Naive thymus-derived CD8-positive, alpha-beta T cell (primary cell): Measurements from ENCODE around the gene LAMTOR2. TPM values are rescaled to one million over a fixed set of nuclear protein-coding genes. Genes with fewer than 3 reads are reported as not detected.

Source experiments
- ATAC-seq, 2 donors: fragments of 150-1000 bp; cut with Tn5 transposase in 1 of 2; sonication (Bioruptor Pico), chemical (Tn5 transposase) in 1 of 2; 1 replicate in 1 of 2; 2 replicates in 1 of 2; pipeline ENCODE4 v1.10.0; 2021; ENCODE audit warnings: mild to moderate bottlenecking in 2 of 2, moderate library complexity in 2 of 2
- POLR2A ChIA-PET: fragments of 350-600 bp; sonication (Branson Sonifier 250); formaldehyde crosslinking; loops from one replicate; lab custom pipeline; 2021; ENCODE audit warnings: antibody characterized with exemption; lab: Charles Lee
- DNase-seq, 10 donors: peaks; one replicate each; pipeline versions ENCODE4 v3.0.0 to v3.0.0-alpha.2; 2020 to 2022
- H3K27ac Mint-ChIP-seq, 10 donors: one replicate each; pipeline ENCODE4 v1.8.0; 2020 to 2022; ENCODE audit warnings: mild to moderate bottlenecking in 10 of 10, mixed read lengths in 10 of 10, moderate library complexity in 4 of 10, inconsistent platforms in 1 of 10
- H3K27me3 Mint-ChIP-seq, 5 donors: one replicate each; pipeline ENCODE4 v1.8.0; 2021 to 2022; ENCODE audit warnings: mixed read lengths in 5 of 5
- H3K36me3 Mint-ChIP-seq, 3 donors: one replicate each; pipeline ENCODE4 v1.8.0; 2020 to 2022; ENCODE audit warnings: mixed read lengths in 3 of 3, mild to moderate bottlenecking in 2 of 3, inconsistent platforms in 1 of 3
- H3K4me1 Mint-ChIP-seq, 4 donors: one replicate each; pipeline ENCODE4 v1.8.0; 2021 to 2022; ENCODE audit warnings: mixed read lengths in 4 of 4
- H3K4me3 Mint-ChIP-seq, 10 donors: one replicate each; pipeline ENCODE4 v1.8.0; 2020 to 2022; ENCODE audit warnings: mild to moderate bottlenecking in 10 of 10, mixed read lengths in 10 of 10, moderate library complexity in 6 of 10, inconsistent platforms in 1 of 10
- H3K9me3 Mint-ChIP-seq, 9 donors: one replicate each; pipeline ENCODE4 v1.8.0; 2020 to 2022; ENCODE audit warnings: mixed read lengths in 9 of 9, mild to moderate bottlenecking in 3 of 9, inconsistent platforms in 1 of 9, moderate library complexity in 1 of 9
- polyA plus RNA-seq, 3 donors: library from polyadenylated mRNA; unstranded; fragments of 300-500 nt; fragmentation: Illumina TruSeq; gene quantifications; one replicate each; pipeline ENCODE4 v1.2.3, GENCODE V29; 2021
- total RNA-seq, 8 experiments: library from RNA in 2 of 8; stranded (reverse) in 2 of 8; gene quantifications; one replicate each; pipeline ENCODE4 v1.2.3 and lab custom pipeline; 2021 to 2026

The LAMTOR2 gene
- total and polyA plus RNA-seq, 5 experiments from 2014 or later, result 22.6 to 102 (median 89.1) TPM

- POLR2A ChIA-PET, result interaction anchor here (0.7 to 1.9 kb wide), 3 partner anchors 33 to 416 kb away, joined by 3 to 12 read pairs (median 4); partner anchors contain the start of gene SSR2
- peak within 1 kb of the TSS; percentile 81 to 97 (median 94) for H3K27ac Mint-ChIP-seq
- peaks cover 20 to 39% (median 36%) of the 10 kb centered on the region in 4 donors for H3K4me1 Mint-ChIP-seq
- H3K9me3 Mint-ChIP-seq, result no peaks in the 10 kb centered on the region
- H3K36me3 Mint-ChIP-seq, result peaks cover 0 to 23% (median 0%) of the 10 kb centered on the region in 3 donors
- ATAC-seq (peak; percentile 49 to 58), DNase-seq (peak; percentile 71 to 93 (median 80))
- H3K4me3 Mint-ChIP-seq, result peak within 1 kb of the TSS; percentile 90 to 100 (median 96)
- H3K27me3 Mint-ChIP-seq, result no peaks in the 10 kb centered on the region
Measured at GRCh38 chr1:156053768-156054499, 648 bp upstream of the LAMTOR2 start, which contains the start of gene UBQLN4. TSS of gene UBQLN4 (minus strand) at chr1:156053798. CDS start at chr1:156053701, 97 bp downstream.

- Mint-ChIP-seq H3K27ac (peak overlapping the region in 7 of 10 donors; percentile 62 to 96 (median 92)), H3K36me3 (peaks cover 0 to 15% (median 0%) of the 10 kb centered on the region in 3 donors), H3K4me3 (peak overlapping the region; percentile 90 to 100 (median 96)), H3K27me3 (no peaks in the 10 kb centered on the region), H3K4me1 (peaks cover 20 to 39% (median 36%) of the 10 kb centered on the region in 4 donors), H3K9me3 (no peaks in the 10 kb centered on the region)
- POLR2A ChIA-PET, result no interaction called here
- no peak for ATAC-seq
- no peak for DNase-seq
Measured at GRCh38 chr1:156055281-156056048, 883 bp downstream of the LAMTOR2 start.

GRCh38 chr1:156056326-156056849 lies 1.8 kb downstream of the LAMTOR2 start:
- peaks cover 18 to 37% (median 35%) of the 10 kb centered on the region in 4 donors for H3K4me1 Mint-ChIP-seq
- ATAC-seq (no peak), DNase-seq (no peak)
- peaks cover 0 to 13% (median 0%) of the 10 kb centered on the region in 3 donors for H3K36me3 Mint-ChIP-seq
- H3K9me3 Mint-ChIP-seq, result no peaks in the 10 kb centered on the region
- H3K4me3 Mint-ChIP-seq, result peak overlapping the region in 5 of 10 donors; percentile 11 to 96 (median 22)
- no peaks in the 10 kb centered on the region for H3K27me3 Mint-ChIP-seq
- POLR2A ChIA-PET, result no interaction called here
- peak overlapping the region in 3 of 10 donors; percentile 46 to 82 (median 75) for H3K27ac Mint-ChIP-seq

DNA sequence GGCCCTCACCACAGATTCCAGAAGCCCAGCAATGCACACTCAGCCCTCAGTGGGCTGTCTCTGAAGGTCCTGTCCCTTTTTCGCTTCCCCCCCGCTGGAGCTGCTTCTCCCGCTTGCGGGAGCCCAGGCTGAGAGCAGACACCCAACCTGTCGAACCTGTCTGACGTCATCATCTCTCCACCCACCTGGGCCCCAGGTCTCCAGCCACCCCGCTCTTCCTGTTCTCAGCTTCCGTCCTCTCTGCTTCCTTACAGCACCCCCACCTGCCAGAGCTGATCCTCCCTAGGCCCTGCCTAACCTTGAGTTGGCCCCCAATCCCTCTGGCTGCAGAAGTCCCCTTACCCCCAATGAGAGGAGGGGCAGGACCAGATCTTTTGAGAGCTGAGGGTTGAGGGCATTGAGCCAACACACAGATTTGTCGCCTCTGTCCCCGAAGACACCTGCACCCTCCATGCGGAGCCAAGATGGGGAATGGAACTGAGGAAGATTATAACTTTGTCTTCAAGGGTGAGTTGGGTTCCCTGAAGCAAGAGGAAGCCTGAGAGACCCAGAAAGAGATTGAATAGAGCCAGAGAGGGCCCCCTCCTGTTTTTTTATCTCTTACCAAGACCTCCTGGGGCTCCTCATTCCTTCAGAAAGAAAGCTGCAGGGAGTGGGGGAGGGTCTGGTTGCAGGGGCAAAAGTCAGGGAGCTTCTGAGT lies 6.5 kb downstream of the LAMTOR2 start, which contains the start of gene RAB25:
Gene RAB25 (plus strand): TSS at position 224 of the 700 bp plus-strand sequence. CDS start 241 bp downstream, at position 465.
- DNase-seq (no peak), ATAC-seq (peak; percentile 23 to 39)
- POLR2A ChIA-PET, result interaction anchor here (0.6 kb wide), 1 partner anchor 52 kb away, joined by 4 read pairs; no protein-coding TSS in a partner anchor
- H3K4me3 Mint-ChIP-seq, result peak within 1 kb of the TSS in 2 of 10 donors; percentile 16 to 39
- H3K27ac Mint-ChIP-seq, result peak within 1 kb of the TSS in 3 of 10 donors; percentile 21 to 70 (median 42)
- no peaks in the 10 kb centered on the region for H3K27me3 Mint-ChIP-seq
- no peaks in the 10 kb centered on the region for H3K9me3 Mint-ChIP-seq
- H3K36me3 Mint-ChIP-seq, result peaks cover 0 to 13% (median 0%) of the 10 kb centered on the region in 3 donors
- H3K4me1 Mint-ChIP-seq, result peaks cover 0 to 9% (median 4%) of the 10 kb centered on the region in 4 donors

GRCh38 chr1:156062189-156062588 lies 7.6 kb downstream of the LAMTOR2 start:
- POLR2A ChIA-PET, result interaction anchor here (0.7 kb wide), 1 partner anchor 348 kb away, joined by 4 read pairs; no protein-coding TSS in a partner anchor
- H3K4me1 Mint-ChIP-seq, result peaks cover 3 to 10% (median 6%) of the 10 kb centered on the region in 4 donors
- H3K36me3 Mint-ChIP-seq, result peaks cover 0 to 8% (median 0%) of the 10 kb centered on the region in 3 donors
- no peak for DNase-seq
- no peak overlapping the region for H3K4me3 Mint-ChIP-seq
- no peak overlapping the region for H3K27ac Mint-ChIP-seq
- no peaks in the 10 kb centered on the region for H3K9me3 Mint-ChIP-seq
- no peaks in the 10 kb centered on the region for H3K27me3 Mint-ChIP-seq
- no peak for ATAC-seq

GRCh38 chr1:156063997-156064285 lies 9.4 kb downstream of the LAMTOR2 start:
- Mint-ChIP-seq H3K27ac (peak overlapping the region in 1 of 10 donors; percentile 60), H3K36me3 (no peaks in the 10 kb centered on the region), H3K27me3 (no peaks in the 10 kb centered on the region), H3K4me3 (no peak overlapping the region), H3K4me1 (peaks cover 3 to 9% (median 6%) of the 10 kb centered on the region in 4 donors), H3K9me3 (no peaks in the 10 kb centered on the region)
- POLR2A ChIA-PET, result interaction anchor here (0.7 kb wide), 1 partner anchor 237 kb away, joined by 5 read pairs; no protein-coding TSS in a partner anchor
- no peak for ATAC-seq
- no peak for DNase-seq

DNA sequence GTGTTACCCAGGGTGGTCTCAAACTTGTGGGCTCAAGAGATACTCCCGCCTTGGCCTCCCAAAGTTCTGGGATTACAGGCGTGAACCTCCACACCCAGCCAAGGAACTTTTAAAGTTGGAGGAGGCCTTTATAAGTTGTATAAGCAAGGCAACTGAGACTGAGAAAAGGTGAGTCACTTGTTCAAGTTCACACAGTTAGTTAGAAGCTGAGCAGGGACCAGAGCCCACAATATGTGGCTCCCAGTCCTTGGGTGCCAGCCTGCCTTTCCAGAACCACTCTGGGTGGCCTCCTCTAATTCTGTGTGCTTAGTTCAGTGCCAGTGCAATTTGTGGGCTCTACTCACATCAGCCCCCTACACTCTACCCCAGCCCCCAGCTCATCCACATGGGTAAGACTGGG lies 10.0 kb downstream of the LAMTOR2 start:
- H3K27ac Mint-ChIP-seq, result peak overlapping the region in 1 of 10 donors; percentile 32
- DNase-seq (no peak), ATAC-seq (no peak)
- H3K36me3 Mint-ChIP-seq, result no peaks in the 10 kb centered on the region
- H3K27me3 Mint-ChIP-seq, result no peaks in the 10 kb centered on the region
- no peak overlapping the region for H3K4me3 Mint-ChIP-seq
- peaks cover 3 to 9% (median 6%) of the 10 kb centered on the region in 4 donors for H3K4me1 Mint-ChIP-seq
- POLR2A ChIA-PET, result no interaction called here
- no peaks in the 10 kb centered on the region for H3K9me3 Mint-ChIP-seq

GRCh38 chr1:156065212-156065611 lies 10.6 kb downstream of the LAMTOR2 start:
- no peak for ATAC-seq
- H3K27me3 Mint-ChIP-seq, result no peaks in the 10 kb centered on the region
- no peak overlapping the region for H3K4me3 Mint-ChIP-seq
- POLR2A ChIA-PET, result no interaction called here
- H3K27ac Mint-ChIP-seq, result peak overlapping the region in 2 of 10 donors; percentile 19 to 50
- H3K4me1 Mint-ChIP-seq, result peaks cover 3 to 9% (median 6%) of the 10 kb centered on the region in 4 donors
- DNase-seq, result no peak
- H3K36me3 Mint-ChIP-seq, result no peaks in the 10 kb centered on the region
- H3K9me3 Mint-ChIP-seq, result no peaks in the 10 kb centered on the region

GRCh38 chr1:156065871-156066270 lies 11.3 kb downstream of the LAMTOR2 start:
- POLR2A ChIA-PET, result no interaction called here
- ATAC-seq, result no peak
- no peaks in the 10 kb centered on the region for H3K9me3 Mint-ChIP-seq
- peak overlapping the region in 1 of 10 donors; percentile 24 for H3K27ac Mint-ChIP-seq
- no peaks in the 10 kb centered on the region for H3K27me3 Mint-ChIP-seq
- no peak overlapping the region for H3K4me3 Mint-ChIP-seq
- no peak for DNase-seq
- H3K4me1 Mint-ChIP-seq, result peaks cover 3 to 9% (median 6%) of the 10 kb centered on the region in 4 donors
- H3K36me3 Mint-ChIP-seq, result no peaks in the 10 kb centered on the region

DNA sequence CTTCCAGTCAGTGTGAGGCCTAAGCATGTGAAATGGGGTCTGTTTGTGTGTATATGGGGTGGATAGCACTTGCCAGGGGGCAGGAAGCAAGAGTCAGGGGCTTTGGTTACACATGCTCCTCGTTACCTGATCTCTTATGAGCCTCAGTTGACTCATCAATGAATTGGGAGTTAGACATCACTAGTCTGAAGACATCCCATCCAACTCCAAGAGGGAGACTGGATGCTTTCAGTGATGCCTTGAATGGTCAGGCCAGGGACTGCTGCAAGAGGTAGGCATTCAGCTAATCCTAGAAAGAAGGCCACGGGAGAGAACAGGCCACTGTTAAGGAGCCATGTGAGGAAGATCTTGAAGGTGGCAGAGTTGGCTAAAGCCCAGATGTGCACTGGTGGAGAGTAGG lies 12.7 kb downstream of the LAMTOR2 start:
- no peaks in the 10 kb centered on the region for H3K9me3 Mint-ChIP-seq
- no peak overlapping the region for H3K4me3 Mint-ChIP-seq
- H3K27ac Mint-ChIP-seq, result peak overlapping the region in 1 of 10 donors; percentile 63
- no peak for ATAC-seq
- H3K36me3 Mint-ChIP-seq, result no peaks in the 10 kb centered on the region
- H3K27me3 Mint-ChIP-seq, result no peaks in the 10 kb centered on the region
- peaks cover 3 to 9% (median 6%) of the 10 kb centered on the region in 4 donors for H3K4me1 Mint-ChIP-seq
- POLR2A ChIA-PET, result no interaction called here
- DNase-seq, result no peak

DNA sequence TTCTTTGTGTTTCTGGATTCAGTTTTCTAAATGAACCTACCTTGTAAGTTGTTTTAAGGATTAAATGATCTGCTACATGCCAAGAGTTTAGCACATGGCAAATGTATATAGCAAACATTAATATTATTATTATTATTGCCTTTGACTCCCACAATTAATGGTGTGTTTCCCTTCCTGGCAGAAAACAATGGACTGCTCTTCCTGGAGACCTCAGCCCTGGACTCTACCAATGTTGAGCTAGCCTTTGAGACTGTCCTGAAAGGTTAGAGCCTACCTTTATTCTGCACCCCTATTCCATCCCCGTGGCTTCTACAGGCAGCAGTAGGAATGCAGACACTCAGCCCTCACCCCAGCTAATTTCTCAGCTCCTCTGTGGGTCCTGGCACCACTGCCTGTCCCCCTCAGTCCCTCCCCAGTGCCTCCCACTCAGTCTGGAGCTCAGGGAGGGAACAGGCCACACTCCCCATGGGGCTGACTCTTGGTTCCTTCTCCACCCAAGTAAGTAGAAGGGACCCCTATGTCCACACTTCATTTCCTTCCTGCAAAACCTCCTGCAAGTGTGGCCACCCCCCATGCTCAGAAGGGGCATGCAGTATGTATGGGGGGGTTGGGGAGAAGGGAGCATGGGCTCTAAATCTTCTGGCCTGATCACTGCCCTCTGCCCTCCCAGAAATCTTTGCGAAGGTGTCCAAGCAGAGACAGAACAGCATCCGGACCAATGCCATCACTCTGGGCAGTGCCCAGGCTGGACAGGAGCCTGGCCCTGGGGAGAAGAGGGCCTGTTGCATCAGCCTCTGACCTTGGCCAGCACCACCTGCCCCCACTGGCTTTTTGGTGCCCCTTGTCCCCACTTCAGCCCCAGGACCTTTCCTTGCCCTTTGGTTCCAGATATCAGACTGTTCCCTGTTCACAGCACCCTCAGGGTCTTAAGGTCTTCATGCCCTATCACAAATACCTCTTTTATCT lies 15.2 kb downstream of the LAMTOR2 start:
- Mint-ChIP-seq H3K27me3 (peaks cover 0 to 1% (median 0%) of the 10 kb centered on the region in 5 donors), H3K36me3 (no peaks in the 10 kb centered on the region), H3K9me3 (no peaks in the 10 kb centered on the region), H3K4me3 (no peak overlapping the region), H3K27ac (peak overlapping the region in 2 of 10 donors; percentile 3 to 15), H3K4me1 (peaks cover 3 to 9% (median 6%) of the 10 kb centered on the region in 4 donors)
- DNase-seq (no peak), ATAC-seq (no peak)
- POLR2A ChIA-PET, result no interaction called here
